Mammary epithelial cell (primary cell): Measurements from ENCODE around the gene KCNJ15.

Source experiments
- CTCF ChIP-seq, 2 donors: IDR thresholded peaks in 1 of 2; conservative IDR thresholded peaks in 1 of 2; 2 replicates each; pipeline ENCODE4 v1.5.1; 2011 to 2012; ENCODE audit warnings: inconsistent platforms in 2 of 2, low read length in 2 of 2, mild to moderate bottlenecking in 2 of 2, control low read depth in 1 of 2, low read depth in 1 of 2; ENCODE audit not compliant: insufficient read depth in 1 of 2; ENCODE audit errors: extremely low read depth in 1 of 2
- EZH2 ChIP-seq: IDR thresholded peaks from 2 replicates; pipeline ENCODE4 v1.6.1; 2012; ENCODE audit warnings: low read length, inconsistent platforms, borderline replicate concordance

GRCh38 chr21:38267136-38267755 is 10.5 kb downstream of the KCNJ15 start:
- TF ChIP-seq CTCF (conservative IDR thresholded peaks at IDR 0.05 in 1 of 2, IDR thresholded peaks at IDR 0.05 in 1 of 2; ENCODE audit: extremely low read depth in 1 of 2, insufficient read depth in 1 of 2, low read depth in 1 of 2, low read length in 2 of 2): no peak
- TF ChIP-seq EZH2: no peak
